ENCODE data around the gene ZNF219. TPM values are rescaled to one million over a fixed set of nuclear protein-coding genes. Genes with fewer than 3 reads are reported as not detected.
A peak's percentile ranks its signal among the peaks of the same experiment; 100 is the strongest.

Gene ZNF219
- total and polyA plus RNA-seq, 2 of the 13 experiments (the other 11 are each of a cell fraction or from before 2014, with no cell fraction given), result 34.5 to 36.6 TPM

DNA sequence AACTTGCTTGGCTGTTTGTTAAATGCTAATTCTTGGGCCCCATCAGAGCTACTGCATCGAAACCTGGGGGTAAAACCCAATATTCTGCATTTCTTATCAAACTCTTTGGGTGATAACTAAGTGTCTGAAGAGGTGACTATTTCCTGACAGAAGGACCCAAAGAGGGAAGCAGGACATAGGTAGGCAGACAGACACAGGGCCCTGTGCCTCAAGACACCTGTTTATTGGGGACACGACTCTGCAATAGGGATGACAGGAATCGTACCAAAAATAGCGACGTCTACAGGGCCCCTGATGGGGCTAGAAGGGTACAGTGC, 8.6 kb downstream of the ZNF219 start:
- CTCF ChIA-PET (ENCODE audit: low intra/inter-chr PET ratio, low total read pairs), result interaction anchor here (1.5 to 12.2 kb wide), 5 partner anchors 16 to 76 kb away, joined by 3 to 320 read pairs (median 38); partner anchors contain the start of gene ARHGEF40
- no peaks in the 10 kb centered on the region for H3K9me3 ChIP-seq (ENCODE audit: low read length)
- FAIRE-seq, result no peak
- H3K36me3 ChIP-seq (replicated peaks in 1 of 2; ENCODE audit: control insufficient read depth in 1 of 2, insufficient read depth in 2 of 2, low read length in 2 of 2), result peaks cover 41 to 64% of the 10 kb centered on the region in 2 experiments
- H3K4me3 ChIP-seq (replicated peaks in 1 of 3; ENCODE audit: insufficient read depth in 1 of 3, low read depth in 2 of 3, low read length in 3 of 3), result no peak overlapping the region
- no peak for ATAC-seq
- peaks cover 22% of the 10 kb centered on the region for H3K4me1 ChIP-seq (ENCODE audit: insufficient read depth, low read length)
- peaks cover 2% of the 10 kb centered on the region for H3K79me2 ChIP-seq (ENCODE audit: insufficient read depth, low read length)
- no peak for DNase-seq (ENCODE audit: low spot score)
- BruUV-seq (replicated peaks), result no TSS peak
- intact Hi-C loops (cut with micrococcal nuclease; ENCODE audit: unreplicated experiment), result no loop called here
- WGBS (ENCODE audit: low lambda C conversion rate), result 92% methylated on average over 5 of the region's 5 CpGs
- no peak overlapping the region for H3K27ac ChIP-seq (ENCODE audit: extremely low read length, insufficient read depth, low read length)
- no peak overlapping the region for H3K9ac ChIP-seq (ENCODE audit: insufficient read depth, low read depth, low read length)
- no peak overlapping the region for H2AFZ ChIP-seq (ENCODE audit: low read length)
- no peaks in the 10 kb centered on the region for H3K27me3 ChIP-seq (ENCODE audit: control insufficient read depth in 1 of 2, insufficient read depth in 2 of 2, low read length in 2 of 2)
- TF ChIP-seq RBM22 (optimal IDR thresholded peaks at IDR 0.05; ENCODE audit: low read length) (peak; percentile 94), LCORL (IDR thresholded peaks at IDR 0.05) (no peak), LCORL (CRISPR knock-in tag; IDR thresholded peaks at IDR 0.05) (0 out of 2 replicates have a peak, but pooled peaks have one; percentile 33)
- TF ChIP-seq, protein P1, sequence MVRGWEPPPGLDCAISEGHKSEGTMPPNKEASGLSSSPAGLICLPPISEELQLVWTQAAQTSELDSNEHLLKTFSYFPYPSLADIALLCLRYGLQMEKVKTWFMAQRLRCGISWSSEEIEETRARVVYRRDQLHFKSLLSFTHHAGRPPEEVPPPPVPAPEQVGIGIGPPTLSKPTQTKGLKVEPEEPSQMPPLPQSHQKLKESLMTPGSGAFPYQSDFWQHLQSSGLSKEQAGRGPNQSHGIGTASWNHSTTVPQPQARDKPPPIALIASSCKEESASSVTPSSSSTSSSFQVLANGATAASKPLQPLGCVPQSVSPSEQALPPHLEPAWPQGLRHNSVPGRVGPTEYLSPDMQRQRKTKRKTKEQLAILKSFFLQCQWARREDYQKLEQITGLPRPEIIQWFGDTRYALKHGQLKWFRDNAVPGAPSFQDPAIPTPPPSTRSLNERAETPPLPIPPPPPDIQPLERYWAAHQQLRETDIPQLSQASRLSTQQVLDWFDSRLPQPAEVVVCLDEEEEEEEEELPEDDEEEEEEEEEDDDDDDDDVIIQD (CRISPR knock-in tag; IDR thresholded peaks at IDR 0.05; ENCODE audit: low read depth), result no peak
- in situ Hi-C loops (cut with HindIII; ENCODE audit: extremely low pct_ligation_motif_present, low pct_unique_long_range_greater_than_20kb), result no loop called here
- H4K20me1 ChIP-seq (ENCODE audit: insufficient read depth, low read length), result peaks cover 8% of the 10 kb centered on the region; the same call in 1 of the 2 replicates
- H3K4me2 ChIP-seq (ENCODE audit: low read depth, low read length), result no peak overlapping the region
- POLR2A ChIA-PET, result interaction anchor here (0.8 to 5.8 kb wide), 11 partner anchors 8 to 92 kb away, joined by 3 to 52 read pairs (median 7); partner anchors contain the start of gene ARHGEF40

- H3K27ac ChIP-seq (ENCODE audit: extremely low read length, insufficient read depth, low read length), result no peak overlapping the region
- in situ Hi-C loops (cut with HindIII; ENCODE audit: extremely low pct_ligation_motif_present, low pct_unique_long_range_greater_than_20kb), result no loop called here
These were observed 9.2 kb downstream of the ZNF219 start for GRCh38 chr14:21089271-21089670.

More at GRCh38 chr14:21089271-21089670, 9.2 kb downstream of the ZNF219 start:
- peaks cover 23% of the 10 kb centered on the region for H3K4me1 ChIP-seq (ENCODE audit: insufficient read depth, low read length)
- H3K36me3 ChIP-seq (replicated peaks in 1 of 2; ENCODE audit: control insufficient read depth in 1 of 2, insufficient read depth in 2 of 2, low read length in 2 of 2), result peaks cover 46 to 70% of the 10 kb centered on the region in 2 experiments
- POLR2A ChIA-PET, result interaction anchor here (0.8 to 5.8 kb wide), 11 partner anchors 8 to 92 kb away, joined by 3 to 52 read pairs (median 7); partner anchors contain the start of gene ARHGEF40
- BruUV-seq (replicated peaks), result no TSS peak
- intact Hi-C loops (cut with micrococcal nuclease; ENCODE audit: unreplicated experiment), result no loop called here
- no peak for ATAC-seq
- H4K20me1 ChIP-seq (ENCODE audit: insufficient read depth, low read length), result peaks cover 7% of the 10 kb centered on the region; the same call in 1 of the 2 replicates
- H3K9ac ChIP-seq (ENCODE audit: insufficient read depth, low read depth, low read length), result no peak overlapping the region
- no peaks in the 10 kb centered on the region for H3K27me3 ChIP-seq (ENCODE audit: control insufficient read depth in 1 of 2, insufficient read depth in 2 of 2, low read length in 2 of 2)
- no peak overlapping the region for H2AFZ ChIP-seq (ENCODE audit: low read length)
- CTCF ChIA-PET (ENCODE audit: low intra/inter-chr PET ratio, low total read pairs), result interaction anchor here (1.5 to 12.2 kb wide), 5 partner anchors 17 to 75 kb away, joined by 3 to 320 read pairs (median 38); partner anchors contain the start of gene ARHGEF40
- WGBS (ENCODE audit: low lambda C conversion rate), result 91% methylated on average over 1 of the region's 1 CpG
- H3K9me3 ChIP-seq (ENCODE audit: low read length), result no peaks in the 10 kb centered on the region
- TF ChIP-seq, protein P2, sequence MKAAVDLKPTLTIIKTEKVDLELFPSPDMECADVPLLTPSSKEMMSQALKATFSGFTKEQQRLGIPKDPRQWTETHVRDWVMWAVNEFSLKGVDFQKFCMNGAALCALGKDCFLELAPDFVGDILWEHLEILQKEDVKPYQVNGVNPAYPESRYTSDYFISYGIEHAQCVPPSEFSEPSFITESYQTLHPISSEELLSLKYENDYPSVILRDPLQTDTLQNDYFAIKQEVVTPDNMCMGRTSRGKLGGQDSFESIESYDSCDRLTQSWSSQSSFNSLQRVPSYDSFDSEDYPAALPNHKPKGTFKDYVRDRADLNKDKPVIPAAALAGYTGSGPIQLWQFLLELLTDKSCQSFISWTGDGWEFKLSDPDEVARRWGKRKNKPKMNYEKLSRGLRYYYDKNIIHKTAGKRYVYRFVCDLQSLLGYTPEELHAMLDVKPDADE (CRISPR knock-in tag; IDR thresholded peaks at IDR 0.05), result no peak
- TF ChIP-seq RBM22 (optimal IDR thresholded peaks at IDR 0.05; ENCODE audit: low read length), result peak; percentile 4
- no peak for TF ChIP-seq FOXO1 (CRISPR knock-in tag; IDR thresholded peaks at IDR 0.05)
- no peak for FAIRE-seq
- DNase-seq (ENCODE audit: low spot score), result no peak
- peaks cover 2% of the 10 kb centered on the region for H3K79me2 ChIP-seq (ENCODE audit: insufficient read depth, low read length)
- no peak overlapping the region for H3K4me2 ChIP-seq (ENCODE audit: low read depth, low read length)
- H3K4me3 ChIP-seq (replicated peaks in 1 of 3; ENCODE audit: insufficient read depth in 1 of 3, low read depth in 2 of 3, low read length in 3 of 3), result no peak overlapping the region

Measured in HepG2 (cell line).